Prostate gland (tissue), 2 donors: ENCODE results near the gene ATP6V1E1.

Experiments used
- CTCF ChIP-seq, 4 experiments: fragments of 200-600 bp in 2 of 4; fragments of 450-650 bp in 2 of 4; sonication (generic) in 2 of 4; IDR thresholded peaks; 1 replicate in 3 of 4; 2 replicates in 1 of 4; pipeline ENCODE4 v1.5.1; 2016 to 2019; ENCODE audit warnings: antibody characterized with exemption in 4 of 4, mild to moderate bottlenecking in 2 of 4, moderate library complexity in 2 of 4
- POLR2A ChIP-seq: fragments of 450-650 bp; IDR thresholded peaks from one replicate; pipeline ENCODE4 v1.6.1; 2016; ENCODE audit warnings: antibody characterized with exemption, mild to moderate bottlenecking
- POLR2AphosphoS5 ChIP-seq: sonication (generic); formaldehyde crosslinking; IDR thresholded peaks from one replicate; pipeline ENCODE4 v1.6.1; 2017; ENCODE audit warnings: antibody characterized with exemption

GRCh38 chr22:17674152-17674551, 45.6 kb upstream of the ATP6V1E1 start:
- TF ChIP-seq CTCF (IDR thresholded peaks at IDR 0.05) (no peak), POLR2AphosphoS5 (no peak), POLR2A (no peak)
